GM12878 (cell line): ENCODE data around the gene GPRC5C. TPM values are rescaled to one million over a fixed set of nuclear protein-coding genes. Genes with fewer than 3 reads are reported as not detected.

Experiments used
- ATAC-seq: fragments of 200-7000 bp; cut with Tn5 transposase; 3 replicates; pipeline ENCODE4 v1.9.1; 2020; ENCODE audit warnings: mild to moderate bottlenecking, moderate library complexity
- BruUV-seq: library from RNA; stranded (reverse); fragments of 400-500 nt; replicated peaks from 2 replicates; lab custom pipeline; 2021; lab: Mats Ljungman, UMichigan
- CTCF ChIA-PET: fragments of 300-600 bp; sonication (Branson Sonifier 250); formaldehyde crosslinking; extraction: SDS; loops from one replicate; lab custom pipeline; 2021; ENCODE audit warnings: inconsistent platforms; lab: Yijun Ruan, JAX
- POLR2A ChIA-PET: fragments of 350-600 bp; formaldehyde crosslinking; extraction: SDS; loops from one replicate; lab custom pipeline; 2021; ENCODE audit warnings: inconsistent platforms; lab: Charles Lee
- RAD21 ChIA-PET: fragments of 300-600 bp; sonication (Branson Sonifier 250); formaldehyde crosslinking; loops from one replicate; lab custom pipeline; 2023; ENCODE audit warnings: antibody characterized with exemption; ENCODE audit not compliant: unreplicated experiment; lab: Charles Lee
- SMC1A ChIA-PET: fragments of 300-600 bp; sonication (Branson Sonifier 250); formaldehyde crosslinking; loops from one replicate; lab custom pipeline; 2023; ENCODE audit not compliant: unreplicated experiment, uncharacterized antibody; lab: Charles Lee
- DNase-seq: peaks from one replicate; pipeline ENCODE4 v3.0.0-alpha.2; 2011; ENCODE audit warnings: low read depth, low spot score
- FAIRE-seq: peaks from 3 replicates; lab custom pipeline; 2011; peaks lifted over from hg19 to GRCh38; lab: Jason Lieb, UNC
- H2AFZ ChIP-seq: 2 replicates; pipeline ENCODE4 v1.6.0; 2011; ENCODE audit warnings: low read depth, low read length, control low read depth; ENCODE audit not compliant: control insufficient read depth
- H3K27ac ChIP-seq: 2 replicates; pipeline ENCODE4 v1.5.1; 2011; ENCODE audit warnings: control low read depth; ENCODE audit not compliant: control insufficient read depth, insufficient read depth
- H3K27me3 ChIP-seq, 2 experiments: replicated peaks in 1 of 2; 2 replicates each; pipeline versions ENCODE4 v1.6.0 to v1.6.1; 2011; ENCODE audit warnings: low read length in 1 of 2; ENCODE audit not compliant: control insufficient read depth in 2 of 2, insufficient read depth in 2 of 2
- H3K36me3 ChIP-seq, 2 experiments: 2 replicates each; pipeline ENCODE4 v1.5.1; 2011; ENCODE audit warnings: low read length in 1 of 2; ENCODE audit not compliant: control insufficient read depth in 2 of 2, insufficient read depth in 2 of 2
- H3K4me1 ChIP-seq: 2 replicates; pipeline ENCODE4 v1.6.1; 2011; ENCODE audit warnings: mild to moderate bottlenecking, low read length, moderate library complexity, mixed read lengths; ENCODE audit not compliant: control insufficient read depth, insufficient read depth
- H3K4me2 ChIP-seq: 2 replicates; pipeline ENCODE4 v1.6.0; 2011; ENCODE audit warnings: control low read depth; ENCODE audit not compliant: control insufficient read depth, insufficient read depth
- H3K4me3 ChIP-seq: fragments of 200-600 bp; sonication (generic); 2 replicates; pipeline ENCODE4 v1.5.1; 2016
- H3K79me2 ChIP-seq: 2 replicates; pipeline ENCODE4 v1.6.0; 2011; ENCODE audit warnings: low read length; ENCODE audit not compliant: control insufficient read depth, insufficient read depth
- H3K9ac ChIP-seq: 2 replicates; pipeline ENCODE4 v1.8.0; 2011; ENCODE audit warnings: low read length, control low read depth, mixed read lengths; ENCODE audit not compliant: control insufficient read depth, insufficient read depth
- H3K9me3 ChIP-seq: replicated peaks from 3 replicates; pipeline ENCODE4 v1.5.1; 2011; ENCODE audit warnings: mild to moderate bottlenecking, low read length; ENCODE audit not compliant: control insufficient read depth, insufficient read depth
- H4K20me1 ChIP-seq: 2 replicates; pipeline ENCODE4 v1.6.0; 2011; ENCODE audit not compliant: control insufficient read depth, insufficient read depth
- BHLHE40 ChIP-seq, 2 experiments: fragments of 450-650 bp in 1 of 2; IDR thresholded peaks; 2 replicates each; pipeline ENCODE4 v1.6.1; 2011 to 2017; ENCODE audit warnings: low read depth in 2 of 2, borderline replicate concordance in 1 of 2, improper control_type of control experiment in 1 of 2, low read length in 1 of 2, mild to moderate bottlenecking in 1 of 2
- CEBPB ChIP-seq, 2 experiments: fragments of 150-350 bp in 1 of 2; IDR thresholded peaks; 2 replicates each; pipeline ENCODE4 v1.6.1; 2012 to 2014; ENCODE audit warnings: low read depth in 2 of 2, low read length in 2 of 2, borderline replicate concordance in 1 of 2, inconsistent platforms in 1 of 2
- EED ChIP-seq: sonication (generic); IDR thresholded peaks from 2 replicates; pipeline ENCODE4 v1.6.1; 2016; ENCODE audit warnings: antibody characterized with exemption, low read depth
- HDAC2 ChIP-seq: fragments of 200-600 bp; sonication (generic); IDR thresholded peaks from 2 replicates; pipeline ENCODE4 v1.6.1; 2017
- IRF4 ChIP-seq: IDR thresholded peaks from 2 replicates; pipeline ENCODE4 v1.6.1; 2011; ENCODE audit warnings: low read depth, low read length
- SMAD1 ChIP-seq: fragments of 450-650 bp; IDR thresholded peaks from 2 replicates; pipeline ENCODE4 v1.6.1; 2018; ENCODE audit warnings: mild to moderate bottlenecking, low read depth; ENCODE audit not compliant: partially characterized antibody
- SMAD5 ChIP-seq: IDR thresholded peaks from 2 replicates; pipeline ENCODE4 v1.6.1; 2016; ENCODE audit warnings: antibody characterized with exemption, low read depth
- SREBF1 ChIP-seq: IDR thresholded peaks from 2 replicates; pipeline ENCODE4 v1.6.1; 2012; ENCODE audit warnings: mild to moderate bottlenecking, low read length
- SUPT20H ChIP-seq: IDR thresholded peaks from 2 replicates; pipeline ENCODE4 v1.6.1; 2011; ENCODE audit warnings: low read depth, mild to moderate bottlenecking, low read length, moderate library complexity, borderline replicate concordance; ENCODE audit not compliant: control insufficient read depth
- YBX1 ChIP-seq: fragments of 450-650 bp; IDR thresholded peaks from 2 replicates; pipeline ENCODE4 v1.6.1; 2016; ENCODE audit warnings: antibody characterized with exemption
- YY1 ChIP-seq: IDR thresholded peaks from 2 replicates; pipeline ENCODE4 v1.6.1; 2011; ENCODE audit warnings: low read depth, mild to moderate bottlenecking, low read length
- WGBS: methylation state at CpG from one replicate; pipeline ENCODE4 v1.1.6; 2016; ENCODE audit warnings: low lambda C conversion rate; ENCODE audit not compliant: insufficient replicate concordance, insufficient coverage; ENCODE audit errors: missing lambda C conversion rate; 5-methylcytosine and 5-hydroxymethylcytosine counted together
- in situ Hi-C: fragments of 300-500 bp; cut with MboI; formaldehyde crosslinking; loops from 9 replicates; pipeline ENCODE4 v1.14.3; 2018; ENCODE audit warnings: mixed read lengths
- intact Hi-C: fragments of 100-400 bp; cut with micrococcal nuclease; formaldehyde crosslinking; loops from one replicate; pipeline ENCODE4 v1.14.2; 2022; ENCODE audit not compliant: unreplicated experiment
- polyA plus RNA-seq, 11 experiments: library from polyadenylated mRNA; depleted of rRNA in 4 of 11; unstranded in 6 of 11; stranded (reverse) in 5 of 11; fragments of >200 nt; fragmentation: Nextera tagmentation in 4 of 11; fragmentation: Illumina TruSeq in 1 of 11; extraction: Ambion mirVana in 4 of 11; extraction: Trizol in 1 of 11; gene quantifications; 1 replicate in 1 of 11; 2 replicates in 10 of 11; pipeline versions ENCODE4 v1.2.1 to v1.2.3, GENCODE V29; 2011 to 2016; ENCODE audit warnings: inconsistent platforms in 2 of 11, missing spikeins in 2 of 11, low read depth in 1 of 11
- total RNA-seq, 4 experiments: library from RNA; depleted of rRNA in 3 of 4; stranded (reverse); fragments of >200 nt in 3 of 4; fragmentation: Illumina TruSeq in 1 of 4; extraction: Trizol in 1 of 4; gene quantifications; 2 replicates each; pipeline versions ENCODE4 v1.2.1 to v1.2.3, GENCODE V29; 2013 to 2021
- TF ChIP-seq, protein P1 (sequence below): fragments of 450-650 bp; IDR thresholded peaks from 2 replicates; pipeline ENCODE4 v1.6.1; 2018; ENCODE audit warnings: borderline replicate concordance, mild to moderate bottlenecking; ENCODE audit not compliant: partially characterized antibody
- TF ChIP-seq, protein P2 (sequence below), 3 experiments: IDR thresholded peaks in 2 of 3; conservative IDR thresholded peaks in 1 of 3; 2 replicates each; pipeline ENCODE4 v1.5.1; 2011; ENCODE audit warnings: low read depth in 3 of 3, low read length in 3 of 3, mild to moderate bottlenecking in 3 of 3, control low read depth in 2 of 3, moderate library complexity in 2 of 3, inconsistent platforms in 1 of 3, mixed read lengths in 1 of 3; ENCODE audit not compliant: control insufficient read depth in 2 of 3, insufficient read depth in 1 of 3; ENCODE audit errors: extremely low read depth in 1 of 3
- TF ChIP-seq, protein P3 (sequence below): IDR thresholded peaks from 2 replicates; pipeline ENCODE4 v1.6.1; 2011; ENCODE audit warnings: borderline replicate concordance, low read depth, mild to moderate bottlenecking, moderate library complexity, low read length; ENCODE audit not compliant: insufficient read depth, poor library complexity, severe bottlenecking
- TF ChIP-seq, protein P4 (sequence below): fragments of 450-650 bp; IDR thresholded peaks from 2 replicates; pipeline ENCODE4 v1.6.1; 2016; ENCODE audit warnings: mild to moderate bottlenecking

Gene GPRC5C
- total and polyA plus RNA-seq, 10 of the 15 experiments (the other 5 are each of a cell fraction or from before 2014, with no cell fraction given) = 0.04 to 1.3 (median 0.36) TPM; not detected in 2

DNA sequence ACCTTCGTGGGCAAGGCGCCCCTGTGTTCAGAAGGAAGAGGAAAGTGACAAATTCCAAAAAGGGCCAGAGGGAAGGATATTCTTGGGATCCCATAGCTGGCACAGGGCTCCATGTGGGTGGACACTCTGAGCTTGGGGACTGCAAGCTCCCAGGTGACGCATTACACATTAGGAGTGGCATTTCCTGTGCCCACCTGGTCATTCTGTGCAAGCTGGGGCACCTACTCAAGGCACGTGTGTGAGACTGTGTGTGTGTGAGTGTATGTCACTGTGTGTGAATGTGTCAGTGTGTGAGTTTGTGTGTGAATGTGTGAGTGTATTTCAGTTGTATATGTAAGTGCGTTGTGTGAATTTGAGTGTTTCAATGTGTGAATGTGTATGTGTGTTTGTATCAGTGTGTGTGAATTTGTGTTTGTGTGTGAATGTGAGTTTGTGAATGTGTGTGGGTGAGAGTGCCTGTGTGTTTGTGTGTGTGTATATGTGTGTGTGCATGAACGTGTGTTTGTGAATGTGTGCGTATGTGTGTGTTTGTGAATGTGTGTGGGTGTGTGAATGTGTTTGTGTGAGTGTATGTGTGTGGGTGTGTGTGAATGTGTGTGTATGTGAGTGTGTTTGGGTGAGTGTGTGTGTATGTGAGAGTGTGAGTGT lies 33.0 kb downstream of the GPRC5C start:
- 88% methylated on average over 7 of the region's 7 CpGs for WGBS
- Histone ChIP-seq H4K20me1 (no peaks in the 10 kb centered on the region), H3K27ac (peak overlapping the region; percentile 85; the same call in 1 of the 2 replicates), H3K79me2 (peaks cover 51% of the 10 kb centered on the region), H3K4me2 (0 out of 2 replicates have a peak overlapping the region, but pooled peaks have one; percentile 61), H3K36me3 (peaks cover 0 to under 1% of the 10 kb centered on the region in 2 experiments; a peak in 1 of 4 replicates), H3K9ac (no peak overlapping the region; the same call in 1 of the 2 replicates), H3K9me3 (no peaks in the 10 kb centered on the region), H3K4me3 (no peak overlapping the region), H3K27me3 (no peaks in the 10 kb centered on the region), H3K4me1 (peaks cover 37% of the 10 kb centered on the region), H2AFZ (no peak overlapping the region)
- DNase-seq (no peak), ATAC-seq (no peak), FAIRE-seq (no peak)
- BruUV-seq = no TSS peak
- POLR2A ChIA-PET = interaction anchor here (0.9 kb wide), 1 partner anchor 62 kb away, joined by 3 read pairs; no protein-coding TSS in a partner anchor
- intact Hi-C loops (no loop called here), in situ Hi-C loops (no loop called here)
- CTCF ChIA-PET = interaction anchor here (1.5 kb wide), 1 partner anchor 67 kb away, joined by 5 read pairs; the partner anchor contains the start of gene CD300LB
- RAD21 ChIA-PET = interaction anchor here (1.3 kb wide), 1 partner anchor 47 kb away, joined by 4 read pairs; no protein-coding TSS in a partner anchor
- SMC1A ChIA-PET = interaction anchor here (1.0 to 1.4 kb wide), 3 partner anchors 10 to 56 kb away, joined by 3 read pairs; no protein-coding TSS in a partner anchor
- TF ChIP-seq IRF4 (no peak), SUPT20H (no peak), YBX1 (0 out of 2 replicates have a peak, but pooled peaks have one; percentile 22), SMAD5 (no peak), HDAC2 (no peak), BHLHE40 (IDR thresholded peaks at IDR 0.05; ENCODE audit: borderline replicate concordance in 1 of 2, low read depth in 2 of 2, low read length in 1 of 2) (peak in 1 of 2 experiments; percentile 48; a peak in 1 of 4 replicates), YY1 (no peak), CEBPB (IDR thresholded peaks at IDR 0.05; ENCODE audit: borderline replicate concordance in 1 of 2, low read depth in 2 of 2, low read length in 2 of 2) (no peak), SMAD1 (peak; percentile 60), EED (no peak), SREBF1 (no peak)
- TF ChIP-seq, protein P1, sequence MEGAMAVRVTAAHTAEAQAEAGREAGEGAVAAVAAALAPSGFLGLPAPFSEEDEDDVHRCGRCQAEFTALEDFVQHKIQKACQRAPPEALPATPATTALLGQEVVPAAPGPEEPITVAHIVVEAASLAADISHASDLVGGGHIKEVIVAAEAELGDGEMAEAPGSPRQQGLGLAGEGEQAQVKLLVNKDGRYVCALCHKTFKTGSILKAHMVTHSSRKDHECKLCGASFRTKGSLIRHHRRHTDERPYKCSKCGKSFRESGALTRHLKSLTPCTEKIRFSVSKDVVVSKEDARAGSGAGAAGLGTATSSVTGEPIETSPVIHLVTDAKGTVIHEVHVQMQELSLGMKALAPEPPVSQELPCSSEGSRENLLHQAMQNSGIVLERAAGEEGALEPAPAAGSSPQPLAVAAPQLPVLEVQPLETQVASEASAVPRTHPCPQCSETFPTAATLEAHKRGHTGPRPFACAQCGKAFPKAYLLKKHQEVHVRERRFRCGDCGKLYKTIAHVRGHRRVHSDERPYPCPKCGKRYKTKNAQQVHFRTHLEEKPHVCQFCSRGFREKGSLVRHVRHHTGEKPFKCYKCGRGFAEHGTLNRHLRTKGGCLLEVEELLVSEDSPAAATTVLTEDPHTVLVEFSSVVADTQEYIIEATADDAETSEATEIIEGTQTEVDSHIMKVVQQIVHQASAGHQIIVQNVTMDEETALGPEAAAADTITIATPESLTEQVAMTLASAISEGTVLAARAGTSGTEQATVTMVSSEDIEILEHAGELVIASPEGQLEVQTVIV = peak; percentile 24
- TF ChIP-seq, protein P2, sequence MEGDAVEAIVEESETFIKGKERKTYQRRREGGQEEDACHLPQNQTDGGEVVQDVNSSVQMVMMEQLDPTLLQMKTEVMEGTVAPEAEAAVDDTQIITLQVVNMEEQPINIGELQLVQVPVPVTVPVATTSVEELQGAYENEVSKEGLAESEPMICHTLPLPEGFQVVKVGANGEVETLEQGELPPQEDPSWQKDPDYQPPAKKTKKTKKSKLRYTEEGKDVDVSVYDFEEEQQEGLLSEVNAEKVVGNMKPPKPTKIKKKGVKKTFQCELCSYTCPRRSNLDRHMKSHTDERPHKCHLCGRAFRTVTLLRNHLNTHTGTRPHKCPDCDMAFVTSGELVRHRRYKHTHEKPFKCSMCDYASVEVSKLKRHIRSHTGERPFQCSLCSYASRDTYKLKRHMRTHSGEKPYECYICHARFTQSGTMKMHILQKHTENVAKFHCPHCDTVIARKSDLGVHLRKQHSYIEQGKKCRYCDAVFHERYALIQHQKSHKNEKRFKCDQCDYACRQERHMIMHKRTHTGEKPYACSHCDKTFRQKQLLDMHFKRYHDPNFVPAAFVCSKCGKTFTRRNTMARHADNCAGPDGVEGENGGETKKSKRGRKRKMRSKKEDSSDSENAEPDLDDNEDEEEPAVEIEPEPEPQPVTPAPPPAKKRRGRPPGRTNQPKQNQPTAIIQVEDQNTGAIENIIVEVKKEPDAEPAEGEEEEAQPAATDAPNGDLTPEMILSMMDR (IDR thresholded peaks at IDR 0.05 in 2 of 3, conservative IDR thresholded peaks at IDR 0.05 in 1 of 3; ENCODE audit: control insufficient read depth in 2 of 3, extremely low read depth in 1 of 3, insufficient read depth in 1 of 3, low read depth in 3 of 3, low read length in 3 of 3) = no peak
- TF ChIP-seq, protein P3, sequence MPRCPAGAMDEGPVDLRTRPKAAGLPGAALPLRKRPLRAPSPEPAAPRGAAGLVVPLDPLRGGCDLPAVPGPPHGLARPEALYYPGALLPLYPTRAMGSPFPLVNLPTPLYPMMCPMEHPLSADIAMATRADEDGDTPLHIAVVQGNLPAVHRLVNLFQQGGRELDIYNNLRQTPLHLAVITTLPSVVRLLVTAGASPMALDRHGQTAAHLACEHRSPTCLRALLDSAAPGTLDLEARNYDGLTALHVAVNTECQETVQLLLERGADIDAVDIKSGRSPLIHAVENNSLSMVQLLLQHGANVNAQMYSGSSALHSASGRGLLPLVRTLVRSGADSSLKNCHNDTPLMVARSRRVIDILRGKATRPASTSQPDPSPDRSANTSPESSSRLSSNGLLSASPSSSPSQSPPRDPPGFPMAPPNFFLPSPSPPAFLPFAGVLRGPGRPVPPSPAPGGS = peak; percentile 93
- TF ChIP-seq, protein P4, sequence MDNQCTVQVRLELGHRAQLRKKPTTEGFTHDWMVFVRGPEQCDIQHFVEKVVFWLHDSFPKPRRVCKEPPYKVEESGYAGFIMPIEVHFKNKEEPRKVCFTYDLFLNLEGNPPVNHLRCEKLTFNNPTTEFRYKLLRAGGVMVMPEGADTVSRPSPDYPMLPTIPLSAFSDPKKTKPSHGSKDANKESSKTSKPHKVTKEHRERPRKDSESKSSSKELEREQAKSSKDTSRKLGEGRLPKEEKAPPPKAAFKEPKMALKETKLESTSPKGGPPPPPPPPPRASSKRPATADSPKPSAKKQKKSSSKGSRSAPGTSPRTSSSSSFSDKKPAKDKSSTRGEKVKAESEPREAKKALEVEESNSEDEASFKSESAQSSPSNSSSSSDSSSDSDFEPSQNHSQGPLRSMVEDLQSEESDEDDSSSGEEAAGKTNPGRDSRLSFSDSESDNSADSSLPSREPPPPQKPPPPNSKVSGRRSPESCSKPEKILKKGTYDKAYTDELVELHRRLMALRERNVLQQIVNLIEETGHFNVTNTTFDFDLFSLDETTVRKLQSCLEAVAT = peak; percentile 87; the same call in 1 of the 2 replicates
